Heart right ventricle (tissue), 16 donors: ENCODE data around the gene FAM83G. TPM values are rescaled to one million over a fixed set of nuclear protein-coding genes. Genes with fewer than 3 reads are reported as not detected.

Experiments used
- ATAC-seq, 8 donors: fragments of 200-7000 bp; cut with Tn5 transposase; one replicate each; pipeline ENCODE4 v1.9.1; 2020; ENCODE audit warnings: mild to moderate bottlenecking in 8 of 8, moderate library complexity in 8 of 8, moderate number of reproducible peaks in 1 of 8
- DNase-seq, 2 donors: peaks; one replicate each; pipeline ENCODE4 v3.0.0-alpha.2; 2020
- H3K27ac ChIP-seq, 10 donors: fragments of 200-600 bp; sonication (generic) in 2 of 10; one replicate each; pipeline versions ENCODE4 v1.5.0 to v1.8.0; 2020 to 2022; ENCODE audit warnings: mild to moderate bottlenecking in 3 of 10
- H3K27me3 ChIP-seq, 7 donors: fragments of 200-600 bp; one replicate each; pipeline ENCODE4 v1.8.0; 2021 to 2022; ENCODE audit warnings: mild to moderate bottlenecking in 2 of 7
- H3K36me3 ChIP-seq, 9 donors: fragments of 200-600 bp; sonication (generic) in 1 of 9; one replicate each; pipeline versions ENCODE4 v1.5.0 to v1.8.0; 2020 to 2022; ENCODE audit warnings: mild to moderate bottlenecking in 2 of 9
- H3K4me1 ChIP-seq, 9 donors: fragments of 200-600 bp; sonication (generic) in 1 of 9; one replicate each; pipeline versions ENCODE4 v1.5.0 to v1.8.0; 2020 to 2022; ENCODE audit warnings: mild to moderate bottlenecking in 4 of 9
- H3K4me3 ChIP-seq, 10 donors: fragments of 200-600 bp; sonication (generic) in 2 of 10; one replicate each; pipeline versions ENCODE4 v1.5.0 to v1.8.0; 2020 to 2022; ENCODE audit warnings: mild to moderate bottlenecking in 7 of 10, moderate library complexity in 2 of 10
- H3K9me3 ChIP-seq, 11 donors: fragments of 200-600 bp in 10 of 11; sonication (generic) in 2 of 11; one replicate each; pipeline versions ENCODE4 v1.5.0 to v1.8.0; 2013 to 2022; ENCODE audit warnings: mild to moderate bottlenecking in 2 of 11, control low read depth in 1 of 11, moderate library complexity in 1 of 11
- CTCF ChIP-seq, 9 donors: fragments of 200-600 bp; sonication (generic) in 2 of 9; IDR thresholded peaks; one replicate each; pipeline versions ENCODE4 v1.5.0 to v1.8.0; 2021 to 2022; ENCODE audit warnings: antibody characterized with exemption in 9 of 9, mild to moderate bottlenecking in 5 of 9, moderate library complexity in 1 of 9
- WGBS, 2 donors: extraction: QIAGEN DNeasy Blood & Tissue Kit; methylation state at CpG; one replicate each; pipeline ENCODE4 v1.1.7; 2013; ENCODE audit warnings: inconsistent platforms in 1 of 2; 5-methylcytosine and 5-hydroxymethylcytosine counted together
- intact Hi-C, 10 donors: fragments of 100-400 bp; cut with DNase I; formaldehyde crosslinking; loops; one replicate each; pipeline versions ENCODE4 v1.11.1 to v1.14.2; 2022
- polyA plus RNA-seq, 2 donors: library from polyadenylated mRNA; stranded (reverse); fragments of 200-250 nt; gene quantifications; one replicate each; pipeline ENCODE4 v1.2.3, GENCODE V29; 2013
- total RNA-seq, 10 donors: library from RNA; stranded (reverse); fragmentation: NEBNext Ultra II Directional in 3 of 10; extraction: Animal tissue kit (Norgen Biotek cat#: 25700) in 3 of 10; gene quantifications; one replicate each; pipeline versions ENCODE4 v1.2.1 to v1.2.4, GENCODE V29; 2021 to 2023
- donor health status: Arrhythmogenic right ventricular cardiomyopathy.
- donor health status: ischemic (EF 13 %, LVEDD 7.1; RV severe dilation, severe dysfunction).
- donor health status: healthy with polysubstance abuse.
- donor health status: DM: no; HTN: yes; CAD: no.
- donor health status: DM: no; HTN: no; CAD: no.
- donor health status: ischemic (EF 25% LVEDD 6.9; RV normal size, moderate dysfunction).
- donor health status: ischemic (EF 25% LVEDD 5.7; RV mildly dilated, moderate dysfunction).
- donor health status: healthy.
- donor health status: DM: yes; HTN: yes; CAD: no.
- donor health status: Ischemic cardiomyopathy.
- donor health status: ischemic (EF 35%, LVEDD 5.7; RV mildly dilated, moderate dysfunction).
- donor health status: nonischemic (EF 11% LVEDD 7.7; RV severe dilation, severe dysfunction).
- donor health status: DM: yes; HTN: yes; CAD: no.
- donor health status: PGD.
- donor health status: ischemic (EF 29% LVEDD 5.4; RV normal size, mild dysfunction).
- donor health status: nonischemic (EF 23%, LVEDD 6.1; RV moderate dilation, normal function).

The FAM83G gene
- total and polyA plus RNA-seq, 12 donors: 0.96 to 5.5 (median 1.7) TPM

DNA sequence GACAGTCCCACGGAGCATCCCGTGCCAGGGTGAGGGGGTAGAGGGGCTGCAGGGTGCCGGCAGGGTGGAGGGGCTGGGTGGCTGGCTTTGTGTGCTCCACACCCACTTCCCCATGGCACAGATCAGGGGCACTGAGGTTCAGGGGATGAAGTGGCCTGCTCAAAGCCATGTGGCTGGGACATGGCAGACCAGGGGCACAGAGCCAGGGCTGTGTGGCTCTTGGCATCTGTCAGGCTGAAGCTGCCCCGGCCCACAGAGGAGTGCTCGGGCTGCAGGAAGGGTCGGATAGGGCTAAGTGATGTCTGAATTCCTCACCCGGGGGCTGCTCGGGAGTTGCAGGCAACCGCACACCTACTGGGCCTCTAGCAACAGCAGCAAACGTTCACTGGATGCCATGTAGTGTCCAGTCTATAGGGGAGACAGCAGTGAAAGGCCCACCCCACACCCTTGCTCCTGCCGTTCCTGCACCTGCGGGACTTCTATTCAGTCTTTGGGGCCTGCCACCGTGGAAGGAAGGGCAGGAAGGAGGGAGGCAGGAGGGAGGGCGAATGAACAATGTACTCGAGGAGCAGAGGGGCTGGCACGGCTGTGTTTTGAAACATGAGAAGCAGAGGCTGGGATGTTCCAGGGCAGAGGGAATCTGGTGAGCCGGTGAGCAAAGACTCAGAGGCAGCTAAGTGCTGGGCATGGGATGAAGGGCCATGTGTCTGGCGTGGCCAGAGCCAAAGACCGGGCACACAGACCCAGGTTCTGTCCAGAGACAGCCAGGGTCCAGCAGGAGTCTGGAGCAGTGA lies 37.5 kb downstream of the FAM83G start:
- intact Hi-C loops: loop anchor here in 1 of 10 donors (5.0 kb wide), 1 partner anchor 55 kb away; no protein-coding TSS in a partner anchor
- no peak for TF ChIP-seq CTCF (IDR thresholded peaks at IDR 0.05)
- peak in 1 of 2 donors; percentile 33 for DNase-seq
- no peaks in the 10 kb centered on the region for H3K36me3 ChIP-seq
- no peaks in the 10 kb centered on the region for H3K9me3 ChIP-seq
- H3K27me3 ChIP-seq: no peaks in the 10 kb centered on the region
- WGBS, 2 donors: 62 to 73% methylated on average over 19 of the region's 19 CpGs
- peak in 5 of 8 donors; percentile 30 to 64 (median 46) for ATAC-seq
- no peak overlapping the region for H3K4me3 ChIP-seq
- H3K4me1 ChIP-seq: peaks cover 0 to 7% (median 0%) of the 10 kb centered on the region in 9 donors
- H3K27ac ChIP-seq: no peak overlapping the region

GRCh38 chr17:18965530-18966236 lies 38.9 kb downstream of the FAM83G start:
- no peak overlapping the region for H3K4me3 ChIP-seq
- peaks cover 0 to 7% (median 0%) of the 10 kb centered on the region in 9 donors for H3K4me1 ChIP-seq
- H3K27me3 ChIP-seq: no peaks in the 10 kb centered on the region
- DNase-seq: no peak
- intact Hi-C loops: loop anchor here in 1 of 10 donors (5.0 kb wide), 1 partner anchor 57 kb away; no protein-coding TSS in a partner anchor
- no peak for ATAC-seq
- no peaks in the 10 kb centered on the region for H3K9me3 ChIP-seq
- 81 to 85% methylated on average over 14 of the region's 14 CpGs for WGBS, 2 donors
- no peak overlapping the region for H3K27ac ChIP-seq
- H3K36me3 ChIP-seq: no peaks in the 10 kb centered on the region
- no peak for TF ChIP-seq CTCF (IDR thresholded peaks at IDR 0.05)

GRCh38 chr17:18964550-18964949 lies 40.0 kb downstream of the FAM83G start:
- H3K27me3 ChIP-seq: no peaks in the 10 kb centered on the region
- ATAC-seq (no peak), DNase-seq (no peak)
- TF ChIP-seq CTCF (IDR thresholded peaks at IDR 0.05): no peak
- peaks cover 0 to 7% (median 0%) of the 10 kb centered on the region in 9 donors for H3K4me1 ChIP-seq
- intact Hi-C loops: no loop called here
- H3K36me3 ChIP-seq: no peaks in the 10 kb centered on the region
- no peak overlapping the region for H3K4me3 ChIP-seq
- 96% methylated on average over 9 of the region's 9 CpGs for WGBS, 2 donors
- no peaks in the 10 kb centered on the region for H3K9me3 ChIP-seq
- no peak overlapping the region for H3K27ac ChIP-seq

DNA sequence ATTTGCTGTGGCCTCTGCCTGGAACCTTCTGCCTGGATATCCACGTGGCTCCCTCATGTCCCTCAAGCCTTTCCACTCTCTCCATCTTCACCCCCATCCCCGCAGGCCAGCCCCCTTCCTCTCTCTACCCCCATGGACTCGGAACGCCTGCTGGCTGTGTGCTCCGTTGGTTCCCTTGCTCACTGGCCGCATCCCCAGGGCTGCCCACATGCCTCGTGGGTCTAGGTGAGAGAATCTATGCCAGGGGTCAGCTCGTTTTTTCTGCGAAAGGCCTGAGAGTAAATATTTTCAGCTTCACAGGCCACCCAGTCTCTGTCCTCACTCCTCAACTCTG lies 40.6 kb downstream of the FAM83G start:
- TF ChIP-seq CTCF (IDR thresholded peaks at IDR 0.05): no peak
- no peak for DNase-seq
- H3K4me3 ChIP-seq: no peak overlapping the region
- H3K9me3 ChIP-seq: no peaks in the 10 kb centered on the region
- ATAC-seq: no peak
- 89 to 92% methylated on average over 9 of the region's 9 CpGs for WGBS, 2 donors
- peaks cover 0 to 7% (median 0%) of the 10 kb centered on the region in 9 donors for H3K4me1 ChIP-seq
- H3K27me3 ChIP-seq: no peaks in the 10 kb centered on the region
- intact Hi-C loops: no loop called here
- no peaks in the 10 kb centered on the region for H3K36me3 ChIP-seq
- H3K27ac ChIP-seq: no peak overlapping the region
